Measurements from ENCODE around the gene ERC2. TPM values are rescaled to one million over a fixed set of nuclear protein-coding genes. Genes with fewer than 3 reads are reported as not detected.

The ERC2 gene
- total and polyA plus RNA-seq, 2 of the 13 experiments (the other 11 are each of a cell fraction or from before 2014, with no cell fraction given), result 0.16 to 0.22 TPM

- BruUV-seq (replicated peaks), result no TSS peak
Observed at GRCh38 chr3:56443372-56443771, 24.9 kb downstream of the ERC2 start.

More at GRCh38 chr3:56443372-56443771, 24.9 kb downstream of the ERC2 start:
- H3K27ac ChIP-seq (ENCODE audit: extremely low read length, insufficient read depth, low read length), result no peak overlapping the region
- no peak for DNase-seq (ENCODE audit: low spot score)
- no peak overlapping the region for H3K4me3 ChIP-seq (replicated peaks in 1 of 3; ENCODE audit: insufficient read depth in 1 of 3, low read depth in 2 of 3, low read length in 3 of 3)
- H4K20me1 ChIP-seq (ENCODE audit: insufficient read depth, low read length), result no peaks in the 10 kb centered on the region
- no peaks in the 10 kb centered on the region for H3K79me2 ChIP-seq (ENCODE audit: insufficient read depth, low read length)
- H3K27me3 ChIP-seq (ENCODE audit: control insufficient read depth in 1 of 2, insufficient read depth in 2 of 2, low read length in 2 of 2), result 0 out of 5 replicates have a peak, but pooled peaks cover 0 to 5% of the 10 kb centered on the region in 2 experiments
- no peak for FAIRE-seq
- intact Hi-C loops (cut with micrococcal nuclease; ENCODE audit: unreplicated experiment), result no loop called here
- H3K9ac ChIP-seq (ENCODE audit: insufficient read depth, low read depth, low read length), result no peak overlapping the region
- H2AFZ ChIP-seq (ENCODE audit: low read length), result no peak overlapping the region
- POLR2A ChIA-PET, result no interaction called here
- H3K36me3 ChIP-seq (replicated peaks in 1 of 2; ENCODE audit: control insufficient read depth in 1 of 2, insufficient read depth in 2 of 2, low read length in 2 of 2), result no peaks in the 10 kb centered on the region
- no peaks in the 10 kb centered on the region for H3K9me3 ChIP-seq (ENCODE audit: low read length)
- no peak overlapping the region for H3K4me2 ChIP-seq (ENCODE audit: low read depth, low read length)
- ATAC-seq, result no peak
- H3K4me1 ChIP-seq (ENCODE audit: insufficient read depth, low read length), result no peaks in the 10 kb centered on the region
- CTCF ChIA-PET (ENCODE audit: low intra/inter-chr PET ratio, low total read pairs), result no interaction called here
- 13% methylated on average over 3 of the region's 3 CpGs for WGBS (ENCODE audit: low lambda C conversion rate)
- in situ Hi-C loops (cut with HindIII; ENCODE audit: extremely low pct_ligation_motif_present, low pct_unique_long_range_greater_than_20kb), result loop anchor here (10.0 kb wide), 1 partner anchor 99 kb away; no protein-coding TSS in a partner anchor
- TF ChIP-seq TARDBP (CRISPR knock-in tag; IDR thresholded peaks at IDR 0.05) (no peak), SP140L (CRISPR knock-in tag; IDR thresholded peaks at IDR 0.05; ENCODE audit: borderline replicate concordance) (no peak), MATR3 (CRISPR knock-in tag; IDR thresholded peaks at IDR 0.05) (no peak), MAFF (IDR thresholded peaks at IDR 0.05; ENCODE audit: low read depth, low read length) (no peak), ZNF629 (CRISPR knock-in tag; conservative IDR thresholded peaks at IDR 0.05) (no peak), HOMEZ (CRISPR knock-in tag; IDR thresholded peaks at IDR 0.05; ENCODE audit: low read depth) (no peak), RARG (CRISPR knock-in tag; IDR thresholded peaks at IDR 0.05; ENCODE audit: low read depth) (no peak), ZNF691 (CRISPR knock-in tag; IDR thresholded peaks at IDR 0.05; ENCODE audit: borderline replicate concordance, low read depth) (no peak), PTBP1 (IDR thresholded peaks at IDR 0.05; ENCODE audit: low read depth, low read length, poor library complexity, severe bottlenecking) (no peak), ZMYM2 (CRISPR knock-in tag; IDR thresholded peaks at IDR 0.05) (no peak), HMGA1 (CRISPR knock-in tag; conservative IDR thresholded peaks at IDR 0.05) (no peak), TGIF2 (CRISPR knock-in tag; IDR thresholded peaks at IDR 0.05) (no peak), CC2D1A (CRISPR knock-in tag; IDR thresholded peaks at IDR 0.05) (no peak), ZNF260 (CRISPR knock-in tag; IDR thresholded peaks at IDR 0.05; ENCODE audit: borderline replicate concordance, low read depth) (no peak), ZNF331 (CRISPR knock-in tag; IDR thresholded peaks at IDR 0.05) (no peak), ZNF589 (CRISPR knock-in tag; conservative IDR thresholded peaks at IDR 0.05) (no peak), CREBL2 (CRISPR knock-in tag; IDR thresholded peaks at IDR 0.05; ENCODE audit: borderline replicate concordance) (no peak), ZFYVE20 (CRISPR knock-in tag; IDR thresholded peaks at IDR 0.05; ENCODE audit: borderline replicate concordance, low read depth) (no peak), ZBTB20 (CRISPR knock-in tag; IDR thresholded peaks at IDR 0.05; ENCODE audit: borderline replicate concordance, low read depth) (no peak)
